ENCODE results near the gene RYR2.
A peak's percentile ranks its signal among the peaks of the same experiment; 100 is the strongest.

RYR2 gene

DNA sequence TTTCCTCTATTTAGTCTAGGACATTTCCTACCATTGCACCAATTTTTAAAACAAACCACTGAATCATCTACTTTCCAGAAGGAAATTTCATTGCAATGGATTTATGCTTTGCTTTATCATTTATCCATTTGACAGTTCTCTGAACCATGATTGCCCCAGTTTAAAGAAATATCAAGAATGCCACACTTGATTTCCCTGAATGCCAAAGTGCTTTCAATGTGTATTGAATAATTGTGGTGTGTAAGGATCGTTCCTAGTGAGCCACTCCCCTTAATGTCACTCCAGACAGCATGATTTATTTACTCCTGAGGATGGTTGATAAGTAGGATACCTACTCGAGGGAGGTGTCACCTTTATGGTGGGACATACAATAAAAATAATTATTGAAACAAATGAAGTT, 169.6 kb downstream of the RYR2 start:
- no peak overlapping the region for H3K14ac ChIP-seq (ENCODE audit: low read length)
- no peaks in the 10 kb centered on the region for H3K36me3 ChIP-seq (ENCODE audit: control insufficient read depth in 1 of 2, insufficient read depth in 2 of 2, low read length in 2 of 2)
- H3K9me3 ChIP-seq (ENCODE audit: insufficient read depth, low read depth, low read length): no peaks in the 10 kb centered on the region
- no peak overlapping the region for H4K12ac ChIP-seq (ENCODE audit: low read depth, low read length)
- H2BK5ac ChIP-seq (ENCODE audit: low read depth, low read length, poor library complexity): no peak overlapping the region
- H2AFZ ChIP-seq (ENCODE audit: insufficient read depth, low read length, poor library complexity): no peak overlapping the region
- H3K23ac ChIP-seq (ENCODE audit: low read length): no peak overlapping the region
- no peak overlapping the region for H2AK5ac ChIP-seq (ENCODE audit: low read length)
- H3K27ac ChIP-seq (ENCODE audit: low read depth, low read length): no peak overlapping the region
- no peak overlapping the region for H3K4ac ChIP-seq (ENCODE audit: low read depth, low read length)
- H3K4me2 ChIP-seq (ENCODE audit: low read length): no peak overlapping the region
- no peaks in the 10 kb centered on the region for H3K79me1 ChIP-seq (ENCODE audit: low read length)
- no peak overlapping the region for H3K4me3 ChIP-seq (ENCODE audit: low read depth, low read length)
- no peaks in the 10 kb centered on the region for H3K4me1 ChIP-seq (ENCODE audit: control insufficient read depth in 1 of 2, insufficient read depth in 2 of 2, low read length in 2 of 2)
- no peak overlapping the region for H2BK120ac ChIP-seq (ENCODE audit: insufficient read depth, low read length, poor library complexity)
- H3K27me3 ChIP-seq (ENCODE audit: insufficient read depth, low read length): no peaks in the 10 kb centered on the region
- H3K18ac ChIP-seq (ENCODE audit: low read length): no peak overlapping the region
- H4K8ac ChIP-seq (ENCODE audit: low read depth, low read length): no peak overlapping the region
- H3K79me2 ChIP-seq (ENCODE audit: control insufficient read depth, insufficient read depth, low read length, poor library complexity): no peaks in the 10 kb centered on the region
- DNase-seq: no peak
- WGBS (ENCODE audit: extremely low coverage, insufficient coverage, insufficient read length): no CpG with 5 or more reads among the region's 2 CpGs
- H2BK12ac ChIP-seq (ENCODE audit: low read length): no peak overlapping the region
- H4K91ac ChIP-seq (ENCODE audit: low read depth, low read length): no peak overlapping the region
- no peak overlapping the region for H3K9ac ChIP-seq (ENCODE audit: low read length)

DNA sequence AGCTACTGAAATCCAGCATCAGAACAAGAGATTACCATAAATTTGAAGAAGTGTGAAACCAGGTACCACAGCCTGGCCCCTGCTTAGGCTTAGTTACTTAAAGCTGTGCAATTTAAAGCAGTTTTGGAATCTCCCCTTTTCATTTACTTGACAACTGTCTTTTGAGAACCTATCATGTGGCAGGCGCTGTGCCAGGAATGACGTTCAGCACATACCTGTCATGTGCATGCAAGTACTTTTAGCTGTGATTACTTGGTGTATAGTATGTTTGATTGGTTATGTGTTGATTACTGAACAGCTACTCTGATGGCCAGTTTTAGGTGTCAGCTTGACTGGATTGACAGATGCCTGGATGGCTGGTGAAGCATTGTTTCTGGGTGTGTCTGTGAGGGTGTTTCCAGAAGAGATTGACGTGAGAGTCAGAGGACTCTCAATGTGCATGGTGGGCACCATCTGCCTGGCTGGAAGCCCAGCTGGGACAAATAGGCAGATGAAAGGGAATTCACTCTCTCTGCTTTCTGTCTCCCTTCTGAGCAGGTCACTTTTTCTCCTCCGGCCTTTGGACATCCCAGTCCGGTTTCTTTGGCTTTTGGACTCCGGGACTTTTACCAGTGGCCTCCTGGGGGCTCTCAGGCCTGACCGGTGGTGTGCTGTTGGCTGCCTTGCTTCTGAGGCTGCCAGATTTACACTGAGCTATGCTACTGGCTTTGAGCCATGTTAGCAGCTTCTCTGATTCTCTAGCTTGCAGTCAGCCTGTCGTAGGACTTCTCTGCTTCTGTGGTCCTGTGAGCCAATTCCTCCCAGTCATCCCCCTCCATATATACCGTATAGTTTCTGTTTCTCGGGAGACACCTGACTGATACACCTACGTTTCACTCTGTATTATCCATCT, 178.0 kb downstream of the RYR2 start:
- Histone ChIP-seq H4K91ac (ENCODE audit: low read depth, low read length) (no peak overlapping the region), H3K9ac (ENCODE audit: low read length) (no peak overlapping the region), H2BK5ac (ENCODE audit: low read depth, low read length, poor library complexity) (no peak overlapping the region), H3K4ac (ENCODE audit: low read depth, low read length) (peak overlapping the region; percentile 62), H3K27ac (ENCODE audit: low read depth, low read length) (no peak overlapping the region), H3K4me3 (ENCODE audit: low read depth, low read length) (no peak overlapping the region), H2BK120ac (ENCODE audit: insufficient read depth, low read length, poor library complexity) (no peak overlapping the region), H2AK5ac (ENCODE audit: low read length) (no peak overlapping the region), H3K27me3 (ENCODE audit: insufficient read depth, low read length) (no peaks in the 10 kb centered on the region), H3K4me1 (ENCODE audit: control insufficient read depth in 1 of 2, insufficient read depth in 2 of 2, low read length in 2 of 2) (no peaks in the 10 kb centered on the region), H3K9me3 (ENCODE audit: insufficient read depth, low read depth, low read length) (no peaks in the 10 kb centered on the region), H2AFZ (ENCODE audit: insufficient read depth, low read length, poor library complexity) (no peak overlapping the region), H3K18ac (ENCODE audit: low read length) (no peak overlapping the region), H3K14ac (ENCODE audit: low read length) (no peak overlapping the region), H3K36me3 (ENCODE audit: control insufficient read depth in 1 of 2, insufficient read depth in 2 of 2, low read length in 2 of 2) (no peaks in the 10 kb centered on the region), H3K79me1 (ENCODE audit: low read length) (no peaks in the 10 kb centered on the region), H3K4me2 (ENCODE audit: low read length) (no peak overlapping the region), H4K8ac (ENCODE audit: low read depth, low read length) (no peak overlapping the region), H3K23ac (ENCODE audit: low read length) (no peak overlapping the region), H3K79me2 (ENCODE audit: control insufficient read depth, insufficient read depth, low read length, poor library complexity) (peaks cover 2% of the 10 kb centered on the region), H4K12ac (ENCODE audit: low read depth, low read length) (no peak overlapping the region), H2BK12ac (ENCODE audit: low read length) (no peak overlapping the region)
- WGBS (ENCODE audit: extremely low coverage, insufficient coverage, insufficient read length): no CpG with 5 or more reads among the region's 11 CpGs
- no peak for DNase-seq

DNA sequence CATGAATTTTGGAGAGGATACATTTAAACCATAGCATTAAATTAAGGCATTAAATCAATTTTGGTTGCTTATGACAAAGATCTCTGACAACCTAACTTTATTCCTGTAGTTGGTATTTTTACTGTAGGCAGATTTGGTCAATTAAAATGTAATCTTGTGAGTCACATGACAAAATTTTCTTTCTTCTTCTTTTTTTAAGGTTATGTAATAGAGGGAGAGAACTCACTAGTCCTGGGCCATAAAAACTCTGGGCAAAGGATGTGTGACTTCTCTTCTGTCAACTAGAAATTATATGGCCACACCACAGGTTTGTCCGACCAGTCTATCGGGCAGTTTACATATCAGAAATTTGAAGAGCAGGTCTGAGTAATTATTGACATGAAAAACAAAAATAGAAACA, 181.4 kb downstream of the RYR2 start:
- WGBS (ENCODE audit: extremely low coverage, insufficient coverage, insufficient read length): no CpG with 5 or more reads among the region's 2 CpGs
- no peaks in the 10 kb centered on the region for H3K36me3 ChIP-seq (ENCODE audit: control insufficient read depth in 1 of 2, insufficient read depth in 2 of 2, low read length in 2 of 2)

DNA sequence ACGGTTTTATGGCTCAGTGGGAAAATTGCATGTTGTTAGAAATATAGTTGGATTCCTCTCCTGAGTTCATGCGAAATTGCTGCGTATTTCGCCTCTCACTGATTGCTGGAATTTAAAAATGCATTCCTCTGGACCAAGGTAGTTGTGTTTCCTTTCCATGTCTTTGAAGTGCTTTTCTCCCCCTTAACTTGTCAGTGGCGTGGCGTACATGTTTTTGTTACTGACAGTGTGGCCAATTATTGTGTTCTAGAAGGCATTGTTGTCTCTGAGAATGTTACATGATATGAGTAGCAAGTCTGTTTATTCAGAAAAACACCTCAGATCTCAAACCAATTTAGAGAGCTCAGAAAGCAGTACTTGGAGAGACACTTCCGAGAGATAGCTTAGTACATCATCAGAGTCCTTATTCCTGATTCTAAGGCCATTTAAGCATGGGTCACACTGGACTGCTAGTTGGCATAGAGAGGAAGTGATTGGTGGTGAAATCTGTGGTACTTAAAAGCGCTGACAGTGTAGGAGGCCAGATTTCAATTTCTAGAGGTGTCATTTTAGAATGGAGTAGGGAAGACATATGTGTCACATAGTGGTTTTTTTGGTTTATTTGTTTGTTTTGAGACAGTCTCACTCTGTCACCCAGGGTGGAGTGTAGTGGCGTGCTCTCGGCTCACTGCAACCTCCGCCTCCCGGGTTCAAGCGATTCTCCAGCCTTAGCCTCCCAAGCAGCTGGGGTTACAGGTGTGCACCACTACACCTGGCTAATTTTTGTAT, 184.4 kb downstream of the RYR2 start:
- H2BK5ac ChIP-seq (ENCODE audit: low read depth, low read length, poor library complexity): no peak overlapping the region
- no peak overlapping the region for H3K4ac ChIP-seq (ENCODE audit: low read depth, low read length)
- H3K4me1 ChIP-seq (ENCODE audit: control insufficient read depth in 1 of 2, insufficient read depth in 2 of 2, low read length in 2 of 2): peaks cover 0 to 4% of the 10 kb centered on the region in 2 experiments
- H3K4me2 ChIP-seq (ENCODE audit: low read length): no peak overlapping the region
- H3K18ac ChIP-seq (ENCODE audit: low read length): no peak overlapping the region
- H2AFZ ChIP-seq (ENCODE audit: insufficient read depth, low read length, poor library complexity): no peak overlapping the region
- no peak overlapping the region for H4K8ac ChIP-seq (ENCODE audit: low read depth, low read length)
- no peak overlapping the region for H2AK5ac ChIP-seq (ENCODE audit: low read length)
- no peak overlapping the region for H3K9ac ChIP-seq (ENCODE audit: low read length)
- H3K23ac ChIP-seq (ENCODE audit: low read length): no peak overlapping the region
- H3K4me3 ChIP-seq (ENCODE audit: low read depth, low read length): no peak overlapping the region
- peak in 1 of 2 donors; percentile 8 for DNase-seq
- H3K79me2 ChIP-seq (ENCODE audit: control insufficient read depth, insufficient read depth, low read length, poor library complexity): no peaks in the 10 kb centered on the region
- no peak overlapping the region for H2BK120ac ChIP-seq (ENCODE audit: insufficient read depth, low read length, poor library complexity)
- WGBS (ENCODE audit: extremely low coverage, insufficient coverage, insufficient read length): no CpG with 5 or more reads among the region's 13 CpGs
- no peak overlapping the region for H3K27ac ChIP-seq (ENCODE audit: low read depth, low read length)
- H3K14ac ChIP-seq (ENCODE audit: low read length): no peak overlapping the region
- no peak overlapping the region for H4K12ac ChIP-seq (ENCODE audit: low read depth, low read length)
- no peaks in the 10 kb centered on the region for H3K79me1 ChIP-seq (ENCODE audit: low read length)
- H3K9me3 ChIP-seq (ENCODE audit: insufficient read depth, low read depth, low read length): no peaks in the 10 kb centered on the region
- no peaks in the 10 kb centered on the region for H3K36me3 ChIP-seq (ENCODE audit: control insufficient read depth in 1 of 2, insufficient read depth in 2 of 2, low read length in 2 of 2)
- H2BK12ac ChIP-seq (ENCODE audit: low read length): no peak overlapping the region
- no peak overlapping the region for H4K91ac ChIP-seq (ENCODE audit: low read depth, low read length)
- no peaks in the 10 kb centered on the region for H3K27me3 ChIP-seq (ENCODE audit: insufficient read depth, low read length)

More for the DNA sequence above, 181.4 kb downstream of the RYR2 start:
- H4K8ac ChIP-seq (ENCODE audit: low read depth, low read length): no peak overlapping the region
- no peak overlapping the region for H2BK12ac ChIP-seq (ENCODE audit: low read length)
- H3K9ac ChIP-seq (ENCODE audit: low read length): no peak overlapping the region
- no peak overlapping the region for H3K4ac ChIP-seq (ENCODE audit: low read depth, low read length)
- no peak overlapping the region for H3K18ac ChIP-seq (ENCODE audit: low read length)
- no peak overlapping the region for H3K27ac ChIP-seq (ENCODE audit: low read depth, low read length)
- H2BK5ac ChIP-seq (ENCODE audit: low read depth, low read length, poor library complexity): no peak overlapping the region
- H2AFZ ChIP-seq (ENCODE audit: insufficient read depth, low read length, poor library complexity): no peak overlapping the region
- H3K4me3 ChIP-seq (ENCODE audit: low read depth, low read length): no peak overlapping the region
- no peak overlapping the region for H3K4me2 ChIP-seq (ENCODE audit: low read length)
- no peak for DNase-seq
- peaks cover 2% of the 10 kb centered on the region for H3K79me2 ChIP-seq (ENCODE audit: control insufficient read depth, insufficient read depth, low read length, poor library complexity)
- H3K23ac ChIP-seq (ENCODE audit: low read length): no peak overlapping the region
- H3K14ac ChIP-seq (ENCODE audit: low read length): no peak overlapping the region
- no peaks in the 10 kb centered on the region for H3K79me1 ChIP-seq (ENCODE audit: low read length)
- H4K12ac ChIP-seq (ENCODE audit: low read depth, low read length): no peak overlapping the region
- H3K9me3 ChIP-seq (ENCODE audit: insufficient read depth, low read depth, low read length): no peaks in the 10 kb centered on the region
- H2AK5ac ChIP-seq (ENCODE audit: low read length): no peak overlapping the region
- H4K91ac ChIP-seq (ENCODE audit: low read depth, low read length): no peak overlapping the region
- H3K4me1 ChIP-seq (ENCODE audit: control insufficient read depth in 1 of 2, insufficient read depth in 2 of 2, low read length in 2 of 2): peaks cover 0 to 2% of the 10 kb centered on the region in 2 experiments
- no peak overlapping the region for H2BK120ac ChIP-seq (ENCODE audit: insufficient read depth, low read length, poor library complexity)
- H3K27me3 ChIP-seq (ENCODE audit: insufficient read depth, low read length): no peaks in the 10 kb centered on the region
